A549 (cell line): ENCODE results near the gene TSSC4. TPM values are rescaled to one million over a fixed set of nuclear protein-coding genes. Genes with fewer than 3 reads are reported as not detected.
A peak's percentile ranks its signal among the peaks of the same experiment; 100 is the strongest.

Source experiments
- ATAC-seq, 2 experiments: fragments of 200-7000 bp in 1 of 2; fragments of >200 bp in 1 of 2; cut with Nextera tagmentation in 1 of 2; cut with Tn5 transposase in 1 of 2; 3 replicates each; pipeline versions ENCODE4 v1.8.0 to v1.9.1; 2018 to 2020; ENCODE audit warnings: mild to moderate bottlenecking in 1 of 2, moderate library complexity in 1 of 2
- CTCF ChIA-PET: fragments of 300-600 bp; sonication (Branson Sonifier 250); formaldehyde crosslinking; extraction: SDS; loops from one replicate; lab custom pipeline; 2021; ENCODE audit warnings: antibody characterized with exemption, inconsistent platforms; lab: Yijun Ruan, JAX
- POLR2A ChIA-PET: fragments of 350-600 bp; formaldehyde crosslinking; extraction: SDS; loops from one replicate; lab custom pipeline; 2021; ENCODE audit warnings: antibody characterized with exemption, inconsistent platforms; lab: Yijun Ruan, JAX
- DNase-seq, 2 experiments: peaks; one replicate each; pipeline versions ENCODE4 v3.0.0 to v3.0.0-alpha.2; 2011 to 2016; ENCODE audit warnings: low read depth in 1 of 2, low spot score in 1 of 2
- FAIRE-seq: peaks from 2 replicates; lab custom pipeline; 2011; peaks lifted over from hg19 to GRCh38; lab: Jason Lieb, UNC
- H3K27ac ChIP-seq, 2 experiments: fragments of >200 bp; sonication (Bioruptor Twin); formaldehyde crosslinking; 3 replicates each; pipeline ENCODE4 v1.5.1; 2016 to 2017
- H3K4me1 ChIP-seq: fragments of >200 bp; sonication (Bioruptor Twin); formaldehyde crosslinking; 3 replicates; pipeline ENCODE4 v1.6.1; 2016
- H3K4me2 ChIP-seq: fragments of >200 bp; sonication (Bioruptor Twin); formaldehyde crosslinking; 3 replicates; pipeline ENCODE4 v1.6.1; 2016
- H3K4me3 ChIP-seq: fragments of >200 bp; sonication (Bioruptor Twin); formaldehyde crosslinking; 3 replicates; pipeline ENCODE4 v1.5.1; 2016
- H3K9me3 ChIP-seq: fragments of >200 bp; sonication (Bioruptor Twin); formaldehyde crosslinking; 3 replicates; pipeline ENCODE4 v1.6.1; 2016
- CBX8 ChIP-seq: fragments of 200-600 bp; sonication (generic); IDR thresholded peaks from 2 replicates; pipeline ENCODE4 v1.6.1; 2016
- CHD2 ChIP-seq: fragments of 150-350 bp; IDR thresholded peaks from 2 replicates; pipeline ENCODE4 v1.6.1; 2014; ENCODE audit warnings: low read length; ENCODE audit not compliant: partially characterized antibody
- EHF ChIP-seq: fragments of 250-450 bp; sonication (Bioruptor Pico); IDR thresholded peaks from 2 replicates; pipeline ENCODE4 v1.5.0; 2020; ENCODE audit warnings: mild to moderate bottlenecking
- ELK1 ChIP-seq: fragments of 150-350 bp; IDR thresholded peaks from 2 replicates; pipeline ENCODE4 v1.6.1; 2014; ENCODE audit warnings: low read depth, mild to moderate bottlenecking, low read length
- EP300 ChIP-seq, 2 experiments: fragments of >200 bp; sonication (Bioruptor Twin); formaldehyde crosslinking; IDR thresholded peaks; 2 replicates in 1 of 2; 3 replicates in 1 of 2; pipeline ENCODE4 v1.6.1; 2016 to 2017
- HES2 ChIP-seq: fragments of >200 bp; sonication (Bioruptor Twin); formaldehyde crosslinking; IDR thresholded peaks from 2 replicates; pipeline ENCODE4 v1.6.1; 2016
- JUNB ChIP-seq: fragments of >200 bp; sonication (Bioruptor Twin); formaldehyde crosslinking; IDR thresholded peaks from 2 replicates; pipeline ENCODE4 v1.6.1; 2016
- MAFK ChIP-seq: fragments of 450-650 bp; IDR thresholded peaks from 2 replicates; pipeline ENCODE4 v1.6.1; 2014; ENCODE audit not compliant: partially characterized antibody
- MAX ChIP-seq: IDR thresholded peaks from 2 replicates; pipeline ENCODE4 v1.6.1; 2012
- PBX3 ChIP-seq: IDR thresholded peaks from 2 replicates; pipeline ENCODE4 v1.6.1; 2012
- PHF8 ChIP-seq: fragments of 200-600 bp; sonication (generic); IDR thresholded peaks from 2 replicates; pipeline ENCODE4 v1.6.1; 2016; ENCODE audit warnings: low read depth, mild to moderate bottlenecking, antibody characterized with exemption, moderate library complexity, borderline replicate concordance
- POLR2A ChIP-seq: IDR thresholded peaks from 2 replicates; pipeline ENCODE4 v1.6.1; 2012; ENCODE audit warnings: mild to moderate bottlenecking, low read length
- POLR2AphosphoS2 ChIP-seq: conservative IDR thresholded peaks from 2 replicates; pipeline ENCODE4 v1.6.1; 2012; ENCODE audit warnings: low read length, improper control_type of control experiment, inconsistent platforms
- RARB ChIP-seq: fragments of 250-450 bp; sonication (Bioruptor Pico); IDR thresholded peaks from 2 replicates; pipeline ENCODE4 v1.8.0; 2021; ENCODE audit warnings: mild to moderate bottlenecking, moderate library complexity
- TP53 ChIP-seq: fragments of 250-450 bp; sonication (Bioruptor Pico); IDR thresholded peaks from 2 replicates; pipeline ENCODE4 v1.5.0; 2021; ENCODE audit warnings: mild to moderate bottlenecking, moderate library complexity
- ZSCAN20 ChIP-seq: fragments of 250-450 bp; sonication (Bioruptor Pico); IDR thresholded peaks from 2 replicates; pipeline ENCODE4 v1.8.0; 2022; ENCODE audit warnings: mild to moderate bottlenecking, moderate library complexity
- WGBS: methylation state at CpG from one replicate; pipeline ENCODE4 v1.1.6; 2017; ENCODE audit errors: missing lambda C conversion rate; 5-methylcytosine and 5-hydroxymethylcytosine counted together
- polyA plus RNA-seq, 4 experiments: library from polyadenylated mRNA; depleted of rRNA in 3 of 4; stranded (reverse); fragments of >200 nt; fragmentation: RNase III in 1 of 4; extraction: RNeasy Plus Mini Kit Qiagen cat#74134 plus additional on column Dnase treatment in 1 of 4; gene quantifications; 2 replicates in 3 of 4; 3 replicates in 1 of 4; pipeline ENCODE4 v1.2.3, GENCODE V29; 2011 to 2017
- TF ChIP-seq, protein P1 (sequence below): fragments of 250-450 bp; sonication (Bioruptor Pico); IDR thresholded peaks from 2 replicates; pipeline ENCODE4 v1.5.0; 2021; ENCODE audit warnings: mild to moderate bottlenecking, moderate library complexity, borderline replicate concordance
- TF ChIP-seq, protein P2 (sequence below): fragments of >200 bp; sonication (Bioruptor Twin); formaldehyde crosslinking; IDR thresholded peaks from 3 replicates; pipeline ENCODE4 v1.5.1; 2016

The TSSC4 gene
- polyA plus RNA-seq, 2 of the 4 experiments (the other 2 are of a cell fraction), result 21.8 to 45.5 TPM

DNA sequence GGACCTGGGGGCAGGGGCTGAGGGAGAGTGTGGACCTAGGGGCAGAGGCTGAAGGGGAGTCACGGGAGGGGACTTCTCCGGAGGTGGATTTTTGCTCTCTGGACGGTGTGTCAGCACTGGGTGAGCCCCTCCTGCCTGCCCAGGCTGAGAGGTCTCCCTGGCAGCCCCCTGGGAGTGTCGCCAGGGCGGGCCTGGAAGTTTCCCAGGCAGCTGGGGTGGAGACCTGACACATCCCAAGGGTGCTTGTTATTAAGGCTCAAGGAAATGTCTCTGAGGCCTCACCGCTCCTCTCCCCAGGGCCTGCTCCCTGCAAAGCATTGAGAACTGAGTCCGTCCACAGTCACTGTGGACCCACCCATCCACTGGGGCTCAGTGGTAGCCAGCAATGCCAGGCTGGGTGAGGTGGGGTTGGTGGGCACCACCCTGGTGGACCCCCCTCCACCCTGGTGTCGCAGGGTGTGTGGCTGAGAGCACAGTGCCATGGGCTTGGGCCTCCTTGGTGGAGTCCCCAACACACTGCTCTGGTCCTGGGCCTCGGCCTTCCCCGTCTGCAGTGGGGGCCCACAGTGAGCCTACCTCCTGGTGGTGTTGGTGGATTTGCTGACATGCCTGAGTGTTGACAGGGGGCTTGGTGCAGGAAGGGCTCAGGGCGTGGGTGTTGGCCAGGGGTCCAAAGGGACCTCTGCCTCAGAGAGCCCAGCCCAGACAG lies 20.9 kb upstream of the TSSC4 start:
- ChIA-PET CTCF (interaction anchor here (1.3 to 3.8 kb wide), 2 partner anchors 20 to 41 kb away, joined by 4 to 19 read pairs; partner anchors contain the start of gene TSSC4), POLR2A (no interaction called here)
- Histone ChIP-seq H3K4me2 (peak overlapping the region; percentile 91; the same call in 2 of the 3 replicates), H3K4me3 (no peak overlapping the region), H3K27ac (0 out of 6 replicates have a peak overlapping the region, but pooled peaks of 1 of the 2 experiments have one; percentile 98), H3K4me1 (peaks cover 52% of the 10 kb centered on the region), H3K9me3 (no peaks in the 10 kb centered on the region)
- WGBS, result 93% methylated on average over 9 of the region's 11 CpGs
- no peak for DNase-seq
- TF ChIP-seq, protein P1, sequence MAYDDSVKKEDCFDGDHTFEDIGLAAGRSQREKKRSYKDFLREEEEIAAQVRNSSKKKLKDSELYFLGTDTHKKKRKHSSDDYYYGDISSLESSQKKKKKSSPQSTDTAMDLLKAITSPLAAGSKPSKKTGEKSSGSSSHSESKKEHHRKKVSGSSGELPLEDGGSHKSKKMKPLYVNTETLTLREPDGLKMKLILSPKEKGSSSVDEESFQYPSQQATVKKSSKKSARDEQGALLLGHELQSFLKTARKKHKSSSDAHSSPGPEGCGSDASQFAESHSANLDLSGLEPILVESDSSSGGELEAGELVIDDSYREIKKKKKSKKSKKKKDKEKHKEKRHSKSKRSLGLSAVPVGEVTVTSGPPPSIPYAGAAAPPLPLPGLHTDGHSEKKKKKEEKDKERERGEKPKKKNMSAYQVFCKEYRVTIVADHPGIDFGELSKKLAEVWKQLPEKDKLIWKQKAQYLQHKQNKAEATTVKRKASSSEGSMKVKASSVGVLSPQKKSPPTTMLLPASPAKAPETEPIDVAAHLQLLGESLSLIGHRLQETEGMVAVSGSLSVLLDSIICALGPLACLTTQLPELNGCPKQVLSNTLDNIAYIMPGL, result no peak
- no peak for TF ChIP-seq EP300 (IDR thresholded peaks at IDR 0.05)
- no peak for FAIRE-seq
- no peak for ATAC-seq

- no peak overlapping the region for H3K4me3 ChIP-seq
- TF ChIP-seq HES2, result no peak
- TF ChIP-seq MAFK, result no peak
- no peak for TF ChIP-seq RARB (CRISPR knock-in tag)
- TF ChIP-seq CHD2, result no peak
- no peak for TF ChIP-seq CBX8
- TF ChIP-seq EP300 (IDR thresholded peaks at IDR 0.05), result no peak
- no peak for TF ChIP-seq JUNB
- no peak for TF ChIP-seq MAX
- TF ChIP-seq POLR2AphosphoS2, result no peak
- no peak for TF ChIP-seq EHF (CRISPR knock-in tag)
- TF ChIP-seq POLR2A, result no peak
- TF ChIP-seq PHF8, result no peak
- no peak for TF ChIP-seq TP53 (CRISPR knock-in tag)
- TF ChIP-seq, protein P2, sequence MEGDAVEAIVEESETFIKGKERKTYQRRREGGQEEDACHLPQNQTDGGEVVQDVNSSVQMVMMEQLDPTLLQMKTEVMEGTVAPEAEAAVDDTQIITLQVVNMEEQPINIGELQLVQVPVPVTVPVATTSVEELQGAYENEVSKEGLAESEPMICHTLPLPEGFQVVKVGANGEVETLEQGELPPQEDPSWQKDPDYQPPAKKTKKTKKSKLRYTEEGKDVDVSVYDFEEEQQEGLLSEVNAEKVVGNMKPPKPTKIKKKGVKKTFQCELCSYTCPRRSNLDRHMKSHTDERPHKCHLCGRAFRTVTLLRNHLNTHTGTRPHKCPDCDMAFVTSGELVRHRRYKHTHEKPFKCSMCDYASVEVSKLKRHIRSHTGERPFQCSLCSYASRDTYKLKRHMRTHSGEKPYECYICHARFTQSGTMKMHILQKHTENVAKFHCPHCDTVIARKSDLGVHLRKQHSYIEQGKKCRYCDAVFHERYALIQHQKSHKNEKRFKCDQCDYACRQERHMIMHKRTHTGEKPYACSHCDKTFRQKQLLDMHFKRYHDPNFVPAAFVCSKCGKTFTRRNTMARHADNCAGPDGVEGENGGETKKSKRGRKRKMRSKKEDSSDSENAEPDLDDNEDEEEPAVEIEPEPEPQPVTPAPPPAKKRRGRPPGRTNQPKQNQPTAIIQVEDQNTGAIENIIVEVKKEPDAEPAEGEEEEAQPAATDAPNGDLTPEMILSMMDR, result no peak
- TF ChIP-seq, all 56 proteins: peak for 0
- ATAC-seq (no peak), DNase-seq (no peak), FAIRE-seq (no peak)
- ChIA-PET CTCF (interaction anchor here (1.0 kb wide), 1 partner anchor 75 kb away, joined by 3 read pairs; no protein-coding TSS in a partner anchor), POLR2A (no interaction called here)
- Histone ChIP-seq H3K27ac (no peak overlapping the region), H3K4me2 (no peak overlapping the region), H3K4me1 (peaks cover 52% of the 10 kb centered on the region), H3K9me3 (no peaks in the 10 kb centered on the region)
- WGBS, result 97% methylated on average over 7 of the region's 13 CpGs
Observed at GRCh38 chr11:2380396-2380795, 20.2 kb upstream of the TSSC4 start.

DNA sequence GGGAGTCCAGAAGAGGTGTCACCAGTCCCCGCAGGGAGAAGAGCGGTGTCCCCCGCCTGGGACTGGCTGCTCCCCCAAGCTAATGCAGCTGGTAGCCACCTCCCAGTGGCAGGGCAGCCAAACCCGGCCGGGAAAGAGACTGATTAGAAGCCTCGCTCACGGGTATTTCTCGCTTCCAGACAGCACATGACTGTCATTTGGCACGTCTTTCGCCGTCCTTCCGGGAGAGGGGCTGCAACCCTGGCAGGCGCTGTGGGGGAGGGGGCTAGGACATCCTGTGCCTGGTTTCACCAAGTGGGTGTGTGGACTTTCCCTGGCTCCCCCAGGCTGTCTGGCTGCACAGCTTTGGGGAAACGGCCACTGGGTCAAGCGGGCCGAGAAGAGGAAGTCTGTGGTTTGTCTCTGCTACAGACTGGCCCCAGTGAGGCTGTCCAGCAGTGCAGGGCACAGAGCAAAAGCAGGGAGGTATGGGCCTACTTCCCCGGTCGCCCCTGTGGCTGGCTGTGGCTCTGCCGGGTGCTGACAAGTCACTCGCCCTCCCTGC lies 19.7 kb upstream of the TSSC4 start:
- no peak for FAIRE-seq
- CTCF ChIA-PET, result interaction anchor here (1.0 to 4.4 kb wide), 2 partner anchors 19 to 76 kb away, joined by 3 to 17 read pairs; partner anchors contain the start of gene TSSC4
- H3K4me2 ChIP-seq, result no peak overlapping the region

More for the DNA sequence above, 19.7 kb upstream of the TSSC4 start:
- ATAC-seq (no peak), DNase-seq (no peak)
- peaks cover 51% of the 10 kb centered on the region for H3K4me1 ChIP-seq
- no peak overlapping the region for H3K27ac ChIP-seq
- 94% methylated on average over 19 of the region's 20 CpGs for WGBS
- H3K9me3 ChIP-seq, result no peaks in the 10 kb centered on the region
- H3K4me3 ChIP-seq, result no peak overlapping the region
- TF ChIP-seq ELK1 (no peak), ZSCAN20 (CRISPR knock-in tag) (no peak), PBX3 (no peak)
- POLR2A ChIA-PET, result no interaction called here
